Measurements from ENCODE around the gene LRRC10B.

GRCh38 chr11:61480994-61481335 lies 27.6 kb upstream of the LRRC10B start:
- TF ChIP-seq POLR2AphosphoS5 (IDR thresholded peaks at IDR 0.05) (no peak), EP300 (IDR thresholded peaks at IDR 0.05) (no peak), CTCF (IDR thresholded peaks at IDR 0.05) (no peak)

Measured in gastroesophageal sphincter (tissue), 3 donors.